Fibroblast of lung (primary cell): ENCODE measurements around the gene TP53BP2.

Experiments used
- EZH2 ChIP-seq: IDR thresholded peaks from 2 replicates; pipeline ENCODE4 v1.5.1; 2012; ENCODE audit warnings: low read length, control low read depth, mild to moderate bottlenecking; ENCODE audit errors: missing control alignments
- TF ChIP-seq, protein P1 (sequence below), 2 donors: IDR thresholded peaks in 1 of 2; conservative IDR thresholded peaks in 1 of 2; 1 replicate in 1 of 2; 2 replicates in 1 of 2; pipeline ENCODE4 v1.5.1; 2011 to 2012; ENCODE audit warnings: low read length in 2 of 2, control low read depth in 1 of 2, inconsistent platforms in 1 of 2, low read depth in 1 of 2, mild to moderate bottlenecking in 1 of 2

GRCh38 chr1:223829678-223830077 lies 16.1 kb downstream of the TP53BP2 start:
- no peak for TF ChIP-seq EZH2
- TF ChIP-seq, protein P1, sequence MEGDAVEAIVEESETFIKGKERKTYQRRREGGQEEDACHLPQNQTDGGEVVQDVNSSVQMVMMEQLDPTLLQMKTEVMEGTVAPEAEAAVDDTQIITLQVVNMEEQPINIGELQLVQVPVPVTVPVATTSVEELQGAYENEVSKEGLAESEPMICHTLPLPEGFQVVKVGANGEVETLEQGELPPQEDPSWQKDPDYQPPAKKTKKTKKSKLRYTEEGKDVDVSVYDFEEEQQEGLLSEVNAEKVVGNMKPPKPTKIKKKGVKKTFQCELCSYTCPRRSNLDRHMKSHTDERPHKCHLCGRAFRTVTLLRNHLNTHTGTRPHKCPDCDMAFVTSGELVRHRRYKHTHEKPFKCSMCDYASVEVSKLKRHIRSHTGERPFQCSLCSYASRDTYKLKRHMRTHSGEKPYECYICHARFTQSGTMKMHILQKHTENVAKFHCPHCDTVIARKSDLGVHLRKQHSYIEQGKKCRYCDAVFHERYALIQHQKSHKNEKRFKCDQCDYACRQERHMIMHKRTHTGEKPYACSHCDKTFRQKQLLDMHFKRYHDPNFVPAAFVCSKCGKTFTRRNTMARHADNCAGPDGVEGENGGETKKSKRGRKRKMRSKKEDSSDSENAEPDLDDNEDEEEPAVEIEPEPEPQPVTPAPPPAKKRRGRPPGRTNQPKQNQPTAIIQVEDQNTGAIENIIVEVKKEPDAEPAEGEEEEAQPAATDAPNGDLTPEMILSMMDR (conservative IDR thresholded peaks at IDR 0.05 in 1 of 2, IDR thresholded peaks at IDR 0.05 in 1 of 2; ENCODE audit: low read depth in 1 of 2, low read length in 2 of 2): no peak
